Amniotic epithelial cell (primary cell): Measurements from ENCODE around the gene NCK2.

Experiments used
- DNase-seq: peaks from one replicate; pipeline ENCODE4 v3.0.0-alpha.2; 2010; ENCODE audit warnings: low read depth

Gene NCK2

DNA sequence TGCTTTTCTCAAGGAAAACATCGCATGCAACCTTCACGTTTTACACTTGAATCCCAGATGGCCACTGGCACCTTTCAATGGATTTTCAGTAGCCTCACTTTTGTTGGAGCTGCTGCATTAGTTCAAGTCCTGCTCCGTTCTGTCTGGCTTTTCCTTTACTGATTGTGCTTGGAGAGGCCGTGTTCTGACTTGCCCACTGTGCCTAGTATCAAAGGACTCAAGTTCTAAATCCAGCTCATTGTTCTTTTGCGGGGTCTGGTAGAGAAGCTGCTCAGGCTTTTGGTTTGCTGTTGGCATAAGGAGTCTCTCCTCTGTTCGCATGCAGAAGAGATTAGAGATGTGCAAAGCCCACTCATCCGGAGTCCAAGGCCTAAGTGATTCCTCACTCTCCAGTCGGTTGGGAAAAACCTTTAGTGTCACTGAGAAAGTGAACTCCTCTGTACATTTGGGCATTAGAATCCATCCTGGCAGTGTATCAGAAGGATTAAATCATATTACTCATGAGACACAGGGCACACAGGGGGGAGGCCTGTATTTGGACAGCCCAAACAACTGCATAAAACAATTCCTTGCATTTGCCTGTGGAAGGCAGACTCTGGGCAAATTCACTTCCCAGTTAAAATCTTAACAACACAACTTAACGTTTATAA, 69.7 kb downstream of the NCK2 start:
- peak; percentile 75 for DNase-seq

DNA sequence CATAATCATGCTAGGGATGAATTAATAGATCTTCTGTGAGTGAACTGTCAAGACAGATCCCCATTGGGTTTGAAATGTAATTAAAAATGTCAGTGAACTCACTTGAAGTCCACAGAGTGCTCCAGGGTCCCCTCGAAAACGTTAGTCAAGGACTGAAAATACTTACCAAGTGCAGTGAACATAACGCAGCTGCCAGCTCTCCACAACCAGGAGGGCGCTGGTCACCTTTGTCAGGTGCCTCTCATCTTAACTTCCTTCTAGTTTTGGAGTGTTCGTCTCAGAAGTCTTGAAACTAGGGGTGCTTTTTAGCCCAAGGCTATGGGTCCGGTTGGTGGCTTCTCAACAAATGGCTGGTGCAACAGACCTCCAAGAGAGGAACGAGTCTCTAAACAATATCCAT, 70.7 kb downstream of the NCK2 start:
- DNase-seq, result no peak

DNA sequence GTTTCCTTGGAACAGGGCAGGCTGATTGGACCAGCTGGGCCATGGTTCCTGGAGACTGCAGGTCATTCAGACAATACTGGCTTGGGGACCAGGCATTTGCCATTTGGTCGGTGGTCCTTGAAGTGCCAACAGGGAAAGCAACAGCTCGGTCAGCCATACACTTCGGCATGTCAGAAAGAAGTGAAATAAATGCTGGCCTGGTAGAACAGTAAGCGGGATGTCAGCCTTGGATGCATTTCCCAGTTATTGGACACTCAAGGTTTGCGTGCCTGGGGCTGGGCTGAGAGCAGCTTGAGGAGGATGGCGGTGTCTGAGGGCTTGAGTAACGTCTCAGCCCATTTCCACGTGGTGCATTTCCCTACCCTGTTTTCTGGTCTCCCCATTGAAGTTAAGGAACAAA, 75.4 kb downstream of the NCK2 start:
- DNase-seq, result no peak

DNA sequence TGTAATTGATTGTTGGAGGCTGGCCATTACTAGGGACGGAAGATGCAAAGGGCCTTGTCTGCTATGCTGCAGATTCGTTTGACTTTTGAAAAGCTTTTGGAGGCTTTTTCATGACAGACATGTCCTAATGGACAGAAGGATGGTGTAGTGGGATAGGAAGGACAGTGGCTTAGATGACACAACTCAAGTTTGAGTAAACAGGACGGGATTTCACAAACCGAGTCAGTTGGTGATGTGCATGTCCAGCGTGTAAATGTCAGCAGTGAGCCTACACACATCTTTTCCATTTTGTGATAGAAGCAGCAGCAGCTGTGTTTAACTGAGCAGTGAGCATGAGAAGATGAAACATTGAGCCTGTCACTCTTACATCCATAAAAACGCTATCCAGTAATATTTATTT, 76.0 kb downstream of the NCK2 start:
- DNase-seq, result no peak

DNA sequence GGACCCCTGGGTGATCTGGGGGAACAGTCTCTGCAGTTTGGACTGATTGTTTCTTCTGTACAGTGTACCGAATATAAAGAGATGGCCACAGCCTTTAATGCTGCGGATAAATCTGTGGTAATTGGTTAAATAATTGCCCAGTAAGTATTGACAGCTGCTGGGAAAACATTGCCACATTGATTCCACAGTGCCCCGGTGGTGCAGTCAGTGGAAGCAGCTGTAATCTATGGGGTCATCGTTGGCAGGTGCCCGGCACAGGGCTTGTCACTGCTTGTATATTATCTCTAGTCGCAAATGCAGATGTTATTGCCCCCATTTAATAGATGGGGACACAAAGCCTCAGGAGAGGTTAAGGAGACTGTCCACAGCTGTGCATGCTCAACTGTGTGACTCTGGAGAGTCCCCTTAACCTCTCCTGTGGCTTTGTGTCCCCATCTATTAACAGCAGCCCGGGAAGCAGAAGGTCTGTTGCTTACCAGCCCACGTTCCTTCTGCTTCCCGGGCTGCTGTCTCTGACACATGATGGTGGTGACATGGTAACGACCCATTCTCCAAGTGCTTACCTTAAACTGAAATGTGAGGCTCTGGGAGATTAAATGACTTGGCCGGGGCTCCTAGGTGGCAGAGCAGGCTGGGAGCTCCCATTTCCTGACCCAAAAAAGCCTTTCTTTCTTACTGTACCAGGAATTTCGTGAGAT, 76.9 kb downstream of the NCK2 start:
- DNase-seq, result no peak

DNA sequence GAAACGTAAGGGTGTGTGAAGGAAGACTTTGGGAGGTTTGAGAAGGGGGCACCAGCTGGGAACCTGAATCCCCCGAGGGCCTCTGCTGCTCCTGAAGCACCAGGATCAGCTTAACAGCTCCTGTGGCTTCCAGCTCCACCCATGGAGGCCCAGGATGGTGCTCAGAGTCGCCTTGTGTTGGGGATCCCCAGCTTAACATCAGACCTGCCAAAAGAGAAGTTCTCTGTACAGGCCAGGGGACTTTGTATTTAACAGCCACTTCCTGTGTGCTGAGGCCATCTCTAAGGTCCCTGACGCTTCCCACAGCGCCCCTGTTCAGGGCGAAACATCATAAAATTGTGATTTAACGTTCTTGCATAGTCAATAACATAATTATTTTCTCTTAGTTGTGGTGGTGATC, 77.5 kb downstream of the NCK2 start:
- no peak for DNase-seq

DNA sequence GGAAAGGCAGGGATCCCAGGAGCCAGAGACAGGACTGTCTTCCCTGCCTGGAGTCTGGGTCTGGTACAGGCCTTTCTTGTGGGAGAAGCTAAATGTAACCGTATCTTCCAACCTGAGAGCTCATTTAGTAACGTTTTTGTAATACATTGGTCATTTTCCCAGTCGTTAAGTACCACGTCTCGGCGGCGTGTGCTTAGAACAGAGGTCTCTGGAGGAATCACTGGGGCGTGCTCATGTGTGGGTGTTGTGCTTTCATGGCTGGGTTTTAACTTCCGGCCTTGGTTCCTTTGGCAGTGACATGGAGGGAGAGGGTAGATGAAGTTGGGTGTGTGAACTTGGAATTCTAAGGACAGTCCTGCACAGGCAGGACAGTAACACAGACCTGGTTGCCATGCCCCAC, 79.7 kb downstream of the NCK2 start:
- no peak for DNase-seq

DNA sequence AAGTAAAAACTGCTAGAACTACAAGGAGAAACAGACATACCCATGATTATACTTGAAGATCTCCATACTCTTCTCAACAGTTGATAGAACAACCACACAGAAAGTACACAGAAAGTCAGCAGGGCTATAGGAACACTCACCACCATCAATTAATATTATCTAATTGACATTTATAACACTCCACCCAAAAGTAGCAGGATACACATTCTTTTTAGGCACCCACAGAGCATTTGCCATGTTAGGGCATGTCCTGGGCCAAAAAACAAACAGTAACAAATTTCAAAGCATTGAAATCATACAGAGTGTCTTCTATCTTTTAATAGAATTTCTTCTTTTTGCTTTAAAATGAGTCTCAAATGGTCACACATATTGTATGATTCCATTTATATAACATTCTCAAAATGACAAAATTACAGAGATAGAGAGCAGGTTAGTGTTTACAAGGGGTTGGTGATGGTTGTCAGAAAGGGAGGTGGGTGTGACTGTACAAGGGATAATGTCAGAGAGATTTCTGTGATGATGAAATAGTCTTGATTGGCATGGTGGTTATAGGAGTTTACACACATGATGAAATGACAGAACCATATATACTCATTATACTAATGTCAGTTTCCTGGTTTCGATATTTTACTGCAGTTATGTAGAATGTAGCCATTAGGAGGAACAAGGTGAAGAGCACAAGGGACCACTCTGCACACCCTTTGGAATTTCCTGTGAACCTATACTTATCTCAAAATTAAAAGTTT, 82.8 kb downstream of the NCK2 start:
- DNase-seq, result no peak

DNA sequence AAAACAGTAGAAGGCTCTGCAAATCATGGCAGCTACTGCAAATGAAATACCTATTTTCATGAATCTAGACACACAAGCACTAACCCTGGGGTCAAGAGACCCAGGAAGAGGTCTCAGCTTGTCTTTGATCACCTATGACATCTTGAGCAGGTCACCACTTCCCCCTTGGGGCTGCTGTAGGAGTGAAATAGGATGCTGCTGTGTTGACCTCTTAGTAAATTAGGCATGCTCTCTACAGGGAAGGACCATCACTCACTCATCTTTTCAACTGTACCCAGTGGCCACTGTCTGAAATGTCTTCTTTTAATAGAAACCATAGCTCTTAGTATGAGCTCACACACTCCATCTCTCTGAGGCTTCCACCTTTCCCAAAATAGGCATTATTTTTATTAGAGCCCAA, 83.8 kb downstream of the NCK2 start:
- DNase-seq, result no peak

DNA sequence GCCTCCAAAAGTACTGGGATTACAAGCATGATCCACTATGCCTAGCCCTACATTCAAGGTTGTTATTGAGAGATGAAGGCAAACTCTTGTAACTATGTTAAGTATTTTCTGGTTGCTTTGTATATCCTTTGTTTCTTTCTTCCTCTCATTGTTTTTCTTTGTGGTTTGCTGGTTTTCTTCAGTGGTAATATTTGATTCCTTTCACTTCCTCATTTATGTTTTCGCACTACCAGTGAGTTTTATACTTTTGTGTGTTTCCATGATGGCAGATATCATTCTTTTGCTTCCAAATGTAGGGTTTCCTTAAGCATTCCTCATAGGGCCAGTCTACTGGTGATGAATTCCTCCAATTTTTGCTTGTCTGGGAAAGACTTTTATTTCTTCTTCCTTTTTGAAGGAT, 90.2 kb downstream of the NCK2 start:
- no peak for DNase-seq

DNA sequence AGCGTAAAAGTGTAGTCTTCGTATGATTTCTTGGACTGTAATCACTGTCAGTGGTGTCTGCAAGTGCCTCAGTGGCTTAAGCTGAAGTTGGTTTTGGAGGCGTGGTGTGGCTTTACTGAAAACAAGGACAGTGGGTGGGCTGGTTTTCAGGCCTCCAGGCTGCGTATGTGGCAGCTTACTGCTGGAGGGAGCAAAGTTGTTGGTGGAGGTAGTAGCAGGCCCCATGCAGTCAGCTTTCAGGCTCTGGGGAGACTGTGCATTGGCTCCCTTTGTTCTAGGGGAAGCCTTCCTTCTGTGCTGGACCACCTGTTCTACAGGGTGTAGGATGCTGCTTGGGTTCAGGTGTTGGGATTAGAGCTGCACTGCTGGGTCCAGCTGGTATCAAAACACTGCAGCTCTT, 91.6 kb downstream of the NCK2 start:
- DNase-seq, result no peak

DNA sequence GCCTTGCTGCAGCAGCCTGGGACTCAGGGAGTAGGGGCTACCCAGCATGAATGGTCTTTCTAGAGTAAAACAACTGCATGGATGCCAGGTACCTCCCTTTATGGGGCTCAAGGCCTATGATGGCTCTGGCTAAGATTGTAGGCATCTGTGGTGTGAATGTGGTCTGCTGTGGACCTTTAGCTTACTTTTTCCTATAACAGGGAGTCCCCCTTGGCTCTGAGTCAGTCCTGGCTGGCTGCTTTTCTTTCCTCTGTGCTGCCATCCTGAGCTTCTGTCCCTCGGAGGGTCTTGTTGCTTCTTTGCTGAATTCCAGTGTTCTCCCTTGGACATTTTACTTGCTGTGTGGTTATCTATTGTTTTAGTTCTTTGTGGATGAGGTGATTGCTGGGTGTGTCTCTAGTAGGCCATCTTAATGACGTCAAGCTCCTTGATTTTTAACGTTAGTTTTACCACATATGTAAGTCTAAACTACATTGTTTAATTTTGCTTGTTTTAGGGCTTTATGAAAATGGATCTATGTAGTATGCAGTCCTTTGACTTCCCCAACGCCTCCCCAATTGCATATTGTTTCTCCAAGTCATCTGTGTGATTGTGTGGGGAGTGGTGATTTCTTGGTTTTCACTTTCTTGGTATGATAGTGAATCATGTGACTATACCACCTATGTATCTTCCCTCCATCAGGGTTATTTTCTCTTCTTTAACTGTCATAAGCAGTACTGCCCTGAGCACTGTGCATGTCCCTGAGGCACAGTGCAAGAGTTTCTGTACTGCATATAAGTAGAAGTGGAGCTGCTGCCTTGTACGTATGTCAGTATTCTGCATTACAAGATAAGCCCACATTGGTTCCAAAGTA, 92.4 kb downstream of the NCK2 start:
- DNase-seq, result no peak

DNA sequence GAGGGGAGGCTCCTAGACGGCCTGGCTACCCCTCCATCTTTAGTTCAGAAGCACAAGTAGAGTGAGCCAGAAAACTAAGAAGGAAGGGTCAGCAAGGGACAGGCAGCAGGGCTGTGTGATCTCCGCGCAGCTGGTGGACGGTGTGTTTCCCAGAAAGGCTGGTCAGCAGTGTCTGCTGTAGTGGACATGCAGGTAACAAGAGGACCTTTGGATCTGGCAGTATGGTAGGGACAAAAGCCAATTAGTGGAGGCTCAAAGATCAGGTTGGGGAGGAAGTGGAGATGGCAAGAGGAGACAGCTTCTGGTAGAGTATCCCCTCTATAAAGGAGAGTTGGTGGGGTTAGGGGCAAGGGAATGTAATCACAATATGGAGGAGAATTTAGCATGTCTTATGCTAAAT, 95.1 kb downstream of the NCK2 start:
- no peak for DNase-seq

DNA sequence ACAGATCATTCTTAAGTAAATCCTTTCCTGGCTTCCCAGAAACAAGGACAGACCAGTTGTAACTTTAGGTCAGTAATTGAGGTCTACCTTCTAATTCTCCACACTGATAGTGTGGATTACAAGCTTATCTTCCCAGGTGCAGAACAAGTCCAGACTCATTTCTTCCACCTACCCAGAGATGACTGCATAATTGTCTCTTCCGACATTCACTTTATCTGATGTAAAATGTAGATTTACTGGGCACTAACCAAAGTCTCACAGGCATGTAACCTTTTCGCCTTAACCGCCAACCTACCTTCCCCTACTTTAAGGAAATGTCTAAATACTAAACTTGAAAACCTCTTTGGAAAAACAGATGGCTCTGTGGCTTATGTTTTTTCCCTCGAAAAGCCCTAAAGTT, 96.2 kb downstream of the NCK2 start:
- no peak for DNase-seq

DNA sequence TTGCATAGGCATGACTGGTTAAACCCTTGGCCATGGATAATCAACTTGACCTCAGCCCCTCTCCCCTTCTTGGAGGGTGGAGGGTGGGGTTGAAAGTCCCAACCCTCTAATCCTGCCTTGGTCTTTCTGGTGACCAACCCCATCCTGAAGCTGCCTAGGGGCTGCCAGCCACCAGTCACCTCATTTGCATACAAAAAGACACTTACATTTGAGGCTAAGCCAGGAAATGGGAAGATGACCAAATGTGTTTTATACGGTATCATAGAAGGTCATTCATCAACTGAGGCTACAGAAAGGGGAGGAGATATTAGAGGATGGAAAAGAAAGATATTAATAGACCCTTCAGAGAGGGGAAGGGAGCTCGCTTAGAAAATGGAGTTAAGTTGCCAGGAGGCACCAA, 96.8 kb downstream of the NCK2 start:
- no peak for DNase-seq

DNA sequence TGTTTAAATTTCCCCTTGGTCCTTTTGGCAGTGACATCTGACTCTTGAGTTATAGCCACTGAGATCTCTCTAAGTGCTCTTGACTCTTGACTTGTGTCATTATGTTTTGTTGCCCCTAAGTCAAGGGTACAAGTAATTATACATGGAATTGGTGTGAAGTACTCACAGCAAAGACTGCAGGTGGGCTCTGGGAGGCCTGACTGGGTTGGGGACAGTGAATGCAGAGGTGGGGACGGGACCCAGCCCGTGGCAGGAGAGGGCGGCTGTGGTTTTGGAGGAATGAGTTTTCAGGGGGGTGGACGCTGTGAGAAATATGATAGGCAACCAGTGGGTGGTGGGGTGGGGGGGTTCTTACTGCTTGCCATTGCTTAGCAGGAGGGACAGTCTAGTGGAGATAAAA, 97.8 kb downstream of the NCK2 start:
- DNase-seq, result no peak

DNA sequence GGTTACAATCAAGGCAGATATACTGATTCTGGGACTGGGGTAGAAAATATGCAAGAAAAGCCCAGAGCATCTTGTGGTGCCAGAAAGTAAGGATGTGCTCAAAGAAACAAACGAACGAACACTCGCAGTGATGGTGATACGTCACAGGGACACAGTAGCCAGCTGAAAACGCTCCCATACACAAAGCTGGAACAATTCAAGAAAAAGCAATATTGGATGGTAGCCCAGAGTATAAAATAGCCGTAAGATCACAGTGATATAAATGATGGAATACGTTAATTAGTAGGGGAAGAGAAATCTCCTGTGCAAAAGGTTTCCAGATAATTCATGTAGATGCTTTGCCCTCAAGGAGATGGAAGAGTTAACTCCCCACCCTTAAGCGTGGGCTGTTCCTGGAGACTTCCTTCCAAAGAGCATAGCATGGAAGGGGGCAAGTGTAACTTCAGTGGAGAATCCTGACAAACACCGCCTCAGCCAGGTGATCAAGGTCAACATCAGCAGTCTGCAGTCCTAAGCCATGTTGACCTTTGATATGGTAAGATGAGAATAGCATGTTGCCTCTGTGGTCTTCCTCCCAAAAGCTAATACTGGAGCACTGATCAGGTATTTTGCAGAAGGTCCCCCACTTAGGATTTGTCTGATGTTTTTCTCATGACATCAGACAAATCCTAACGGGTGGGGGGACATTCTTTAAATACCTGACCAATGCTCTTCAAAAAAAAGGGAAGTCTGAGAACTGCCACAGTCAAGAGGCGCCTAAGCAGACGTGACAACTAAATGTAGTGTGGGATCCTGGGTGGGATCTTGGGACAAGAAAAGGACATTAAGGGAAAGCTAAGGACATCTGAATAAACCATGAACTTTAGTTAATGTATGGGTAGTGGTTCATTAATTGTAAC, 99.0 kb downstream of the NCK2 start:
- no peak for DNase-seq

DNA sequence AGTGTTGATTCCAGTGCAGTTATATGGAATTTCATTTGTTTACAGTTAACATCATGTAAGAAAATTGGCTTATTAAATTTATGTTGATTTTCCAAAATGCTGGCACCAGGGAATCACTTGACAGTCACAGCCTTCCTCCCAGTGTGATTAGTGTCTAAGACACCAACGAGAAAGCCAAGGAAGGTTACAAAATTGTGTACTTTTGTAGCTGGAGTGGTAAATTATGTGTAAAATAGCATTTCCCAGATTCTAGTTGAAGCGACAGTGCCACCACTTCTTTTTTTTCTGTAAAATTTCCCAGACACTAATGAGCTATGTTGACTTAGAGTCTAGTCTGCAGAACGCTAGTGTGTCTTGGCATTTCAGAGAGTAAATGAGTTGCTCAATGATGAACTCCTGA, 101.3 kb downstream of the NCK2 start:
- no peak for DNase-seq

DNA sequence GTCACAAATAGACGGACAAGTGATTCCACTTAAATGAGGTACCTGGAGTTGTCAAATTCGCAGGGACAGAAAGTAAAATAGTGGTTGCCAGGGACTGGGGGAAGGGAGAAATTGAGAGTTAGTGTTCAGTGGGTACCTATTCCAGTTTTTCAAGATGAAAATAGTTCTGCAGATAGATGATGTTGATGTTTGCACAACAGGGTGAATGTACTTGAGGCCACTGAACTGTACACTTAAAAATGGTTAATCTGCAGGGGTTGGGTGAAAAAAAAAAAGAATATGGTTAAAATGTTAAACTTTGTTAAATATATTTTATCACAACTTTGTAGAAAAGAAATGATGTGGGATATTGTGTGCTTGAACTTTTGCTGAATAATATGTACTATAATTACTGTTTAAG, 102.3 kb downstream of the NCK2 start:
- DNase-seq, result no peak

DNA sequence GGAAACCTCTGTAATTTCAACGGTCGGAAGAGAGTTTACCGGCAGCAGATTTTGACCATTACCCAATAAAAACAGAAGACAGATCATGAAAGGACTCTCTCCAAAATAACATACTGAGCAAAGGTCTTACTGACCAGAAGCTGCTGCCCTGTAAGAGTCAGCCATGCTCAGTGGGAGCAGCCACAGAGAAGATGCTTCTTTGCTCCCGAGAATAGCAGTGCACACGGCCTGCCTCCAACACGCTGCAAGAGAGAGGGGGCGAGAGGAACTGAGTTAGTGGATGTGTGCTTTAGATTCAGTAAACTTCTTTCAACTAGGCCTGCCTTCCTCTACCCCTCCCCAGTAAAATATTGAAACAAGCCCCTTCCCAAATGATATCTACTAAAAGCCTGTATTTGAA, 103.7 kb downstream of the NCK2 start:
- no peak for DNase-seq

DNA sequence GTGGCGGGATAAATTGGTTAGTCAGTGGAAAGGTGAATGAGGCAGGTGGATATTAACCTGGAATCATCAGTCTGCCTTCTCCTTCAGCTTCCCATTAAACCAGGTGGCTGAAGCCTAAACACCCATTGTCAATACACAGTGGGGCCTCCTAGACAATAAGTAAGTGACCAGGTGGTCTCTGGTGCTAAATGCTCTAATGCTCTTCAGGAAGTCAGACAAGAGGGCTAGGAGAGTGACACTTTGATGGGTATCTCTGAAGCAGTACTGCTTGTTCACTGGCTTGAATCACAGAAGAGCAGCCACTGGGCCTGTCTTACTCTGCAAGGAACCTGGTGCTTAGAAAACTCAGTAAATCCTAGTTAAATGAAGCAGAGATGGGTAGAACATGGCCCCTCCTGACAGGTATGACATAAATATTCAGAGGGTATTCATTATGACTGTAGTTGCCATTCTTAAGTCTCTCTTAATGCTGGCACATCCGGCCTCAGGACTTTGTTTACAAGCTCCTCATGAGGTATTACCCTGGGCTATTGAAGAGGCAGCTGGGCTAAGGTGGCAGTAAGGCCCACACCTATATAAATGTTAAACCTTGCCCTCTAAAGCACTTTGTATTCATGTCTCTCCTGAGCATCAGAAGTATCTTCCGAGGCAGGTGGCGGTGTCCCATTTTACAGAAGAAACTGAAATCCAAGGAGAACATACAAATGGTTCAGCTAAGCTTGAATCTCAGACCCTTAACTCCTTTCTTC, 104.9 kb downstream of the NCK2 start:
- no peak for DNase-seq
